Middle frontal gyrus (tissue), 1 donor: ENCODE data around the gene PARP16.

ENCODE experiments used
- DNase-seq: peaks from one replicate; pipeline ENCODE4 v3.0.0-alpha.2; 2015; ENCODE audit warnings: low spot score; ENCODE audit errors: extremely low spot score

PARP16 gene

DNA sequence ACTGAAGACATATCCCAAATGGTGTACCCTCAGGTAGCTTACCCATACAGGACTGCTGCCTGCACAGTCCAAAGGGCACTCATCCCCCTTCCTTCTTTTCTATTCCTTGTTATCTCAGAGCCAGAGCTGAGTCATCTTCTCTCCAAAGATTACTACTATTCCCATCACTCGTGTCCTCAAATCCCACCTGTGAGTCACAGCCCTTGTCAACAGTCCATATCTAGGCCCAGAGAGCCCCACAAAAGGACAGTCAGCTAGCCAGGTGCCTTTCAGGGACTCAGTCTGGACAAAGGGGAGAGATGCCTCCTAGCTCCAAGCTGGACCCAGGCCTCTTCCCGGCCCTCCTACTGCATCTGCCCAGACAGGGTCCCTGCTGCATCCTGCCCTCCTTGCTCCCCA, 11.0 kb downstream of the PARP16 start:
- DNase-seq = no peak

DNA sequence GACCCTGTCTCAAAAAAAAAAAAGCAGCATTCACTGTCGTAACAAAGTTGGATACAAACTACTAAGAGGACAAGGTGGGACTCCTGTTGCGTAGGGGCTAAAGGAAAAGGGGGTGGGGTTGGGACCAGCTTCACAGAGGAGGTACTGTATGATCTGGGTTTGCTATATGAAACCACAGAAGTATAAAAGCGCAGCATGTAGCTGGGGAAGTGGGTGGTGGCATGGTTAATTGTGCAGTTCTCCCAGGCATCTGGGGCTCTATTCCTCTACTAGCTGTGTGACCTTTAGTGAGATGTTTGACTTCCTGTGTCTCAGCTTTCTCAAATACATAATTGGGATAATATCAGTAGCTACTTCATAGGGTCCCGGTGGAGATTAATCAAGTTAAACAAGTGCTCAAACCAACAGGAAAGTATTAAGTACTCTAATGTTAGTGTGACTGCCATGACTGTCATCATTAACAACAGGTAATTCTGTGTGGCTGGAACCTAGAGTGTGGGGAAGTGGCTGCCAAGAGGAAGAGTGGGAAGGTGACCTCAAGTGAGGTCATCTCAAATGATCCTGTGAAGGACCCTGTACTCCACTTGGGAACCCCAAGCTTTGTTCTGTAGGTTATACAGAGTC, 11.5 kb downstream of the PARP16 start:
- no peak for DNase-seq

DNA sequence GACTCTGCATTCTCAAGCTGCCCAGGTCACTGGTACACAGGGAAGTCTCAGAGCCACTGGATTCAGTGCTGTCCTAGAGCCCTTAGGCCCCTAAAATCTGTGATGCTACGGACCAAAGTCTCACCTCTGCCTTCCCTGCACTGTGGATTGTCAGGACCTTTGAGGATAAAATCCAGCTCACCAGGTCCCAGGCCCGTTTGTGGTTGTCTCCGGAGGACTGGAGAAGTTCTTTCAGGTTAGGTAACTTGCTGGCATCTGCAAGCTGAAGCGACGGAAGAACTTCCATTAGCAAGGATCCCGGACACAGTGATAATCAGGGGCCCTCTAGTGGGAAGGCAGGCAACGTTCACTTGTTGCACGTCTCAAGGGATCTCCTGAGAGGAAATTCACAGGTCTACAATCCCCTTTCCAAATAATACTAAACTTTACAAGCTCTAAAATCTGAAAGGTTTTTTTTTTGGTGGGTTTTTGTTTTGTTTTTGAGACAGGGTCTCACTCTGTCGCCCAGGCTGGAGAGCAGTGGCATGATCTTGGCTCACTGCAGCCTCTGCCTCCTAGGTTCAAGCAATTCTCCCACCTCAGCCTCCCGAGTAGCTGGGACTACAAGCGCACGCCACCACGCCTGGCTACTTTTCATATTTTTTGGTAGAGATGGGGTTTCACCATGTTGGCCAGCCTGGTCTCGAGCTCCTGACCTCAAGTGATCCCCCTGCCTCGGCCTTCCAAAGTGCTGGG, 15.7 kb downstream of the PARP16 start:
- DNase-seq = peak; percentile 53

DNA sequence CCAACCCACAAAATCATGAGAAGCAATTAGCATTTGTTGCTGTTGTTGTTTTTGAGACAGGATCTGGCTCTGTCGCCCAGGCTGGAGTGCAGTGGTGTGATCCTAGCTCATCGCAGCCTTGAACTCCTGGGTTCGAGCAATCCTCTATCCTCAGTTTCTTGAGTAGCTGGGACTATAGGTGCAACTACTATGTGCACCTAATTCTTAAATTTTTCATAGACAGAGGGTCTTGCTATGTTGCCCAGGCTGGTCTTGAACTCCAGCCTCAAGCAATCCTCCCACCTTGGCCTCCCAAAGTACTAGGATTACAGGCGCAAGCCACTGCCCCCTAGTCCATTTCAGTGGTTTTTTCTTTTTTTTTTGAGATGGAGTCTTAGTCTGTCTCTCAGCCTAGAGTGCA, 18.3 kb downstream of the PARP16 start:
- DNase-seq = no peak

DNA sequence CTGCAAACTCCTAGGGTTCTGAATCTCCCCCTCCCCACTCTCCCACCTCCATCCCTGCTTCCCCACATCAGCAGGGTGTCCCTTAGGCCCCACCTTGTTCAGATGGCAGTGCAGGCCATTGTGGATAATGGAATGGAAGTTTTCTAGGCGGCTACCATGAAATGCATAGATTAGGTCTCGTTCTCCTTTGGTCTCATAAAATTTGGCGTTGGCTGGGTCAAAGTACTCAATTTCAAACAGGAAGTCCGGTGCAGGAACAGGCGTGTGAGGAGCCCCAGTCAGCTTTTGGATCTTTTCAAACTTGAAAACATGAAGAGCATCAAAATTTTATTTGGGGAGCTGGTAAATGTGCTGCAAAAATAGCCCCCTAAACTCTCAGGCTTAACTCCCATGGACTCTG, 20.2 kb downstream of the PARP16 start:
- no peak for DNase-seq

DNA sequence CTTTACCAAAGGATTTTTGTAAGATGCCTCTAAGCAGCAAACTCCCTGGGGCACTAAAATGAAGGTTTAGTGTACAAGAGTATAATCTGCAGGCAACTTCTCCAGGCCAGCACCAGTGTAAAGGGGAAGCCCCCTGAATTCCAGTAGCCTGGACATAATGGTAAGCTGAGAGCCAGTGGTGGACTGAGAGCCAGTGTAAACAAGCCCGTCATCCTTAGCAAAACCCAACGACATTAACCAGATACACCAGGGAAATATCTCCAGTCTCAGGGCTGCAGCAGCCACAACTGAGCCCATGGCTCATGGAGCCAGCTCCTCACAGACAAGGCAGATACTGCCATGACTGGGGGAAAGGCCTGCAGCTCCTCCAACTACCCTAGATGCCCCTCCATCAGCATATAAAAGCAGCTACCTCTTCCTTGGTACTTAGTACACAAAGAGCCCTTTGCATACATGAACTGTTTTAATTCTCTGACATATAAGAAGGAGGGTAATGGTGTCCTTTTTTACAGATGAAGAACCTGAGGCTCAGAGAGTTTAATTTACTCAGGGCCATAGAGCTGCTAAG, 21.7 kb downstream of the PARP16 start:
- no peak for DNase-seq

DNA sequence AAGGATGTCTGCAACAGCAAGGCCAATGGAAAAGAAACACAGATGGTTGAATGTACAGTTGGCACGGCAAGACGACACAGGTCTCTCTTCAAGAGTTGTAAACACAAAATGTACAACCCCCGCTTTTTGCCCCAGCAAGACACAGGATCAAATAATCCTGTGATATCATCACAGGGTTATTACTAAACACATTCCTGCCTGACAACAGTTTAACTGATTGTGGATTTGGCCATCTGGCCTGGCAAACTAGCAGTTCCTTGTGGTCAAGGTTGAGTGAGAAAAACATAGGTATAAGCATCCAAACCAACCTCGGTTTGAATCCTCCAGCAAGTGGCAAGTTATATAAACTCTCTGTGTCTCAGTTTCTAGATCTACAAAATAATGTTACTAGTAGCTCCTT, 23.4 kb downstream of the PARP16 start:
- DNase-seq = no peak

DNA sequence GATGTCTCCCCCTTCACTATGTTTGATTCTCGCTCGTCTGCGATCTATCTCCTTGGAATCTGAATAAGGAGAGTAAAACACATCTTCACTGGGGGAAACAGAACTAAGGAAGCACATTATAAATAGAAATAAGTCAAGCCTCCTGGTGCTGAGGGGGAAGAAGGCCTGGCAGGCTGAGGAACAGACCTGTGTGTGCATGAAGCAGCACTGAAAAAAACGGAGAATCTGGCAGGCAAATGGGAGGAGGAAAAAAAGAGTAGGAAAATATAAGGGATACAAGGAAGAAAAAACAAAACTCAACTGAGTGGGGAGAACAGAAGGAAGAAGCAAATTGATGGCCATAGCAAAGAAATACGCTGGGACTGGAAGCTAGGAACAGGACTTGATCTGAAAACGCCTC, 25.7 kb downstream of the PARP16 start:
- no peak for DNase-seq

DNA sequence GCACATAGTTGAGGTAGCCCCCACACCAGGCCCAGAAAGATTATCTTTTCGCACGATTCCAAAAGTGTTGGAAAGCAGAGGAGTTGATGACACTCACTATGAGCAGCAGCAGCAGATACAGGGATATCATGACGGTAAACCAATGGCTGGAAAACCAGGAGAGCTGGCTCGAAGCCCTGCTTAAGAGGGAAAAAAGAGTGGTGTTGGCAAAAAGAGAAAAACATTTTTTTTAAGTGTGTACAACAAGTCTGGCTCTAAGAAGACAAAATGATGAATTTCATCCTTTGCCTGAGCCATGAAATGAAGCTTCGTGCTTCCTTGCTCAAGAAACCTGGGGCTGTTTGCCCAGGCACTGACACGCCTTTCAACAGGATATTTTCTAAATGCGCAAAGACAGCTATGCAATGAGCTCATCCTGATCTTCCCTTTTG, 27.3 kb downstream of the PARP16 start:
- peak; percentile 8 for DNase-seq

DNA sequence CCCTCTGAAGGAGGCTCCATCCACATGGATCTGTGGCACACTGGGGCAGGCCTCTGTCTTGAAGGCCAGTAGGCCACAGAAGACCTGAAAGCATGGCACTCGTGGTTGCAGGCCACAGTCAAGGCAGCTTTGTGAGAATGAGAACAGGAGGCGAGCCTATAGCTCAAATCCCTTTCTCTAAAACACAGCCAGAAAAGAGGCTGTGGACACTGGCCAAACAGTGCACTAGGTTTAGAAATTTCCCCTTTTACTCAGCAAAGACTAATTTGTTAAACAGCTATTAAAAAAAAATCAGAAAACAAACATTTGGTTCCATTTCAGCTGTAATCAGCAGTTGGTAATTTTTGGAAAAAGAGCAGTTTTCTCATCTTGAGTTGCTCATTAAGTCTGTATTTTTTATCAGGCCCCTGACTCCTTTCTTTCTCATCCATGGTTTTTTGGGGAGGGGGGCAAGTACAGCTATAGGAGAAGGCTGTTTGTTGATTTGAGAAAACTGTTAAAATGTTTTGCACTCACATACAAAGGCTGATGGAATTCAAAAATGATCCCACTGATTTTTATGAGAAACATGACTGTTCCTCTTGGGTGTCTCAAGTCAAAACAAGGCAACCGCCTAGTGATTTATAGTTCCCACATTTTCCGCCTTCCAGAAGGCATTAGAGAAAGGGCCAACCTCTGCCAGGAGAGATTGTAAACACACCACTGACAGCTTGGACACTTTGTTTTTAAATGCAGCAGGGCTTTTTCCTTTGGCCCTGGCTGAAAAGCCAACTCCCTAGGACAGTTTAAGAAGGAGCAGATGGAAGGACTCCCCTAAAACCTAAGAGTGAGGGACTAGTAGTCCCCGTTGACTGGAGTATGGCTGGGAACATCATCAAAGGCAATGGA, 28.1 kb downstream of the PARP16 start:
- no peak for DNase-seq

DNA sequence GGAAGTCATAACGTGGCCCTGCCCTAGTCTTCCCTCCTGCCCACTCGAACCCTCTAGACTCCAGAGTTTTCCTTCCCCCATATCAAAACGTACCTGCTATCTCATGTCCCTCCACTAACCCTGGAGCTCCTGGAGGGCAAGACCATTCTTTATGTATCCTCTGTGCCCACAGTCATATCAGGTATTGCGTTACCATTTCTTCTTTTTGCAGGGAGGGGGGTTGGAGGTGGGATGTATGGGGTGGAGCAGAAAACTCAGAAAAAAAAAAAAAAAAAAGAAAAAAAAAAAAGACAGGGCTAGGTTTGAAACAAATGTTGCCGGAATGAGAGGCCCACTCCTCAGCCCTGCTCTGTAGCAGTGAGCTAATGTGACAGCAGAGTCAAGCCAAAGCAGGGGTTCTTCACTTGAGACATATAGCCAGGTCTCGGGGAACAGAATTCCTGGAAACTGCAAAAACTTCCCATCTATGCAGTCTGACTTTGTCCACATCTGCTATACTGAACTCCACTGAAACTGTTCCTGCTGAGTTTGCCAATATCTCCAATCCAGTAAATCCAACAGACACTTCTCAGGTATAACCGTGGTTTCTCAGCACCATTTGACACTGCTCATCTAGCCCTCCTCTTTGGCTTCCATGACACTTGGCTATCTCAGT, 31.1 kb downstream of the PARP16 start:
- no peak for DNase-seq

DNA sequence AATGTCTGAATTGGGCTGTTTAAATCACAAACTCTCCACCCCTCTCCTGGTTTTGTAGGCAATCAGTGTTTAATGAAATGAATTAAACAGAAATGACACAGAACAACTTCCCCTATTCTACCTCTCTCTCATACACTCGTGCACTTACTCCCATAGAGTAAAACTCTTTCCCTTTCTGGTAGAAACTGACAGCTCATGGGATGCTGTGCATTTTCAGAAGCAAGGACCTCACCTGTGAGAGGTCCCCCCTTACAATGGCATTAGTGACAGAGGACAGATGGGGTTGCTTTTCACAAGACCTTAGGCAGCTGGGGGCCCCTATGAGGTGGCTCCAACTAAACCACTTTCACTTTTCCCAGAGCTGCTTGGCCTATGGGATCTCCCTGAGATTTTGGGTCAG, 31.9 kb downstream of the PARP16 start:
- no peak for DNase-seq

DNA sequence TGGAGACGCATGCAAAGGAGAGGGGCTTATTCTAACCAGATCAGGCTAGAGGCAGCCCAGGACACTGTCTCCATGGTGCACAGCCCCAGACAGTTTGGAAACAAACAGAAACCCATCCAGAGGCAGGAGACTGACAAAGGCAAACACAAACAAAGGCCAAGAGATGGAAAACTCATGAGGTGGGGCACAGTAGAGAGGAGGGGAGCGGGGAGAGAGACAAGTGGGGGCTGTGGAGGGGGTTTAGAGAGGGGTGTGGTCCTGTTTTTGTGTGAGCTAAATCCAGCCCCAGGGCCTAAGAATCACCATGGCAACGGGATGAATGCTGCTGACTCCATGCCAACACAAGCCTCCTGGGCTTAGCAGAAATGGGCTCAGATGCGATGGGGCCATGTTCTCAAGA, 32.3 kb downstream of the PARP16 start:
- DNase-seq = no peak

DNA sequence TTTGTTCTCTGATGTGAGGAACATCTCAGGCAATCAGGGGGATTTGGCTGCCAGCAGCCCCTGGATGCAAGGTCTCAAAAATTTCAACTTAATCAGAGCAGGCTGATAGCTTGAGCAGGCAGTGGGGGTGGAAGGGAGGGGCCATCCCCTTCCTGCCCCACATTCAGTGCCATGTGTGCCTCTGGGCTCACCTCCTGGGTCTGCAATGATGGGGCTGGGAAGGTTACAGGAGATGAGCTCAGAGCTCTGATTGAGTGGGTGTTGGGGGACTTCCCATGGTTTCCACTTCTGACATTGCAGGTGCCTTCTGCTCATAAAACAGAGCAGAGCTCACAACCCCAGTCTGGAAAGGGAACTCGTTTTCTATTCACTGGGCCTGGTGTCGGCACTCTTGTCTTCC, 37.0 kb downstream of the PARP16 start:
- no peak for DNase-seq

DNA sequence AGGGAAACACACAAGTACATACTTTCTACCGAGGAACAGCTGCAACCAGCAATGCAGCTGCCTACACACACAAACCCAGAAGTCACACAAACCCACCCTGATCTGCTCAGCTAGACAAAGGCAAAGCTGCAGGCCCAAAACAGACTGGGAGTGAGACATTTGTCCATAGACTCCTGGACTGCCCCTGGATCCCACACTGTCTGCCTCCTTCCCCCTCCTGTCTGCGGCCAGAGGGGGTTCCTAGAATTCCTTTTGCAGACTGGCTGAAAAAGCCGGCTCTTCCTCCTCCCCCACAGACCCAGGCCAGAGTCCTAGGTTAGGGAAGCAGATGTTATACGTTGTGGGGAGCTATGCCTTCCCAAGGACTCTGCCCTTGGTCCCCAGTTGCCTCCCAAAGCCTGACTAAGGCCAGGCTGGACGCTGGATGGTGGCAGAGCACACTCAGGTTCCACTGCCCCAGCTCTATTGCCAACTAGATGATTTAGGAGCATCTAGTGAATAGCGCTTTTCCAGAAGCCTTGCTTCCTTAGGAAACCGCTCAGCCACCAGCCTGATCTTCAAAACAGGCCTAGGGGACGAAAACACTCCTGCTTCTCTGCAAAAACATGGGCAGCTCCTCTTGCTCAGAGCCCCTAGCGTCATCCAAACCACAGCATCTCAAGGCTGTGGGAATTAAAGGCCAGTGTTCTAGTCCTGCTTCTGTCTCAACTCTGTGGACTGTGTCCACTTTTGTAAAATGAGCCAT, 38.0 kb downstream of the PARP16 start:
- DNase-seq = no peak

DNA sequence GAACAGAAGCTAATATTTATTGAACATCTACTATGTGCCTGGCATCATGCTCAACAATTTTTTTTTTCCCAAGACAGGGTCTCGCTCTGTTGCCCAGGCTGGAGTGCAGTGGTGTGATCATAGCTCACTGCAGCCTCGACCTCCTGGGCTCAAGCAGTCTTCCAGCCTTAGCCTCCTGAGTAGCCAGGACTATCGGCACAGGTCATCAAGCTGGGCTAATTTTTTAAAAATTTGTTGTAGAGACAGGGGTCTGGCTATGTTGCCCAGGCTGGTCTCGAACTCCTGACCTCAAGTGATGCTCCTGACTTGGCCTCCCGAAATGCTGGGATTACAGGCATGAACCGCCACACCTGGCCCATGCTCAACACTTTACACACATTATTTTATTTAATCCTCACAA, 39.7 kb downstream of the PARP16 start:
- no peak for DNase-seq

DNA sequence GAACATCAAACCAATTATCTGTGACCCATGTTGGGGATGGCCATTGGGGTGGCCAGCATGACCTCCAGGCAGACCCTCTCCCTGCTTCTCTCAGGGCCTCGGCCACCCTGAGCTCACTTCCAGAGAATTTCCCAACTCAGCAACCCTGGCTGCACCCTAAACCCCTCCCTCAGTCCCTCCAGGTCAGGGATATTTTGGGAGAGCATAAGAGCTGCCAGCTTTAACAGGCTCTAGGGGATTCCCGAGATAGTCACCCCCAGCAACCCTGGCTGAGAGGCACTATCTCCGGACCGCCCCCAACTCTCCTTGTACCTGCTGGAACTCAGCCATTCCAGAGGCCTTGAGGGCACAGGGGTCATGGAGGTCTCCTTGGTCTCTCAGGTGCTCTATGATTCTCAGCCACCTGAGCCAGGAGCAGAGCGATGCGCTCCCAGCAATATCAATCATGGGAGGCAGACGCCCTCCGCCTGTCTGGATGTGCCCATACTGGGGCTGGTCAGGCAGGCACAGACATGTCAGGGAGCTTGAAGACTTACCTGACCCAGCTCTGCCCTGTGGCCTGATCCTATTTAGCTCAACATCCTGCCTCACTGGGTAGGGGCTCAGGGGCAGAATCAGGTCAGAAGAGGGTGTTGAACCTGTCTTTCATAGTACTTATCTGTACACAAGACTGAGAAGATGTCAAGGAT, 40.5 kb downstream of the PARP16 start:
- no peak for DNase-seq

DNA sequence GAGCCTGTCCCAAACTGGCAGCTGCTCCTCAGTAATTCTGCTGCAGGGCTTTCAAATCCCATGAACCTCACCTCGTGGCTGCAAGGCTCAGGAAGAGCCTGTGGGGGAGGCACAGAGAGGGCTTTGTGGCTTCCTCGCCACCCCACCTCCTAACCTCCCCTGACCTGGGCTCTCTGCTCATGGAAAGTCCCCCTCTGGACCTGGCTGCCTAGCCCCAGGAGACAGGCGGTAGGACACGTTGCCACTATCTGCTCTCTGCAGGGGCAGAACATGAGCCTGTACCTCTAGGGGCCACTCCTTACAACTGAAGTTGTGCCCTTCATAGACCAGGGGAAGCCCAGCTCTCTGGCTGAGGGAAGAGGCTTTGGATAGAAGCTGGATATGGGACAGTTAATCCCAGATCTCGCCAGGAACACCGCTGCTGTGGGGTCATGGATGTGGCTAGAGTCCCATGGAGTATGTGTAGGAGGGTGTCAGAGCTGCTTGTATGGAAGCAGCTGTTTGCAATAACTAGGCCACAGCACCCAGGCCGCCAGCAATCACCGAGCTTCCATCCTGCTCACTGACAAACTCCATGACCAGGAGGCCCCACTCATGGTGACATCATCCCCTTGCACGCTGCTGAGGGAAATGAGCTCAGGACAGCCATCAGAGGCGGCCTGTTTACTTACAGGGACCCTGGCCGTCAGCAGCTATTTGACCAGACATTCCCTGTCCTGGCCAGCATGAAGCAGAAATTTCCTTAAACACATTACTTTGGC, 41.4 kb downstream of the PARP16 start:
- DNase-seq = no peak

DNA sequence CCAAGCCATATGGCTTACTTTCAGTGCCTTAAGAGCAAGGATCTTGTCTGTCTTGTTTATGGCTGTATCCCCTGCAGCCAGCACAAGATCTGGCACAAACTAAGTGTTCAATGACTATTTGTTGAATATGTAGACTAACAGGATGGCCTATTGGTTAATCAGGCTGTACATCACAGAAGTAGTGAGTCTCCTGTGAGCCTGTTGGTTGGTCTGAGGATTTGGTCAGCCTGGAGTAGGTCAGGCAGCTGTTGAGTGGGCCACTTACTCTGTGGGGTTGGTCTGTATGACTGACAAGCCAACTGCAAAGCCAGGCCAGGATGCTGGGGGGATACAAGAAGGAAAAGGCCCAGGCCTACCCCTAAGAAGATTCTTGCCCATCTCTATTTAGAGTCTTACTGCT, 42.0 kb downstream of the PARP16 start:
- no peak for DNase-seq
